Measurements from ENCODE around the gene PTP4A1. TPM values are rescaled to one million over a fixed set of nuclear protein-coding genes. Genes with fewer than 3 reads are reported as not detected.

Gene PTP4A1
- total RNA-seq, 4 donors from 2014 or later: 12.8 to 58.1 (median 26.5) TPM

- intact Hi-C loops (cut with DNase I; ENCODE audit: low total_unique reads): no loop called here
Measured at GRCh38 chr6:63529498-63529897, 42.8 kb upstream of the PTP4A1 start.

GRCh38 chr6:63530182-63530581 lies 42.1 kb upstream of the PTP4A1 start:
- no peak for TF ChIP-seq CTCF (IDR thresholded peaks at IDR 0.05)
- TF ChIP-seq POLR2A (IDR thresholded peaks at IDR 0.05): no peak
- H3K4me3 ChIP-seq (ENCODE audit: low read depth, poor library complexity, severe bottlenecking): no peak overlapping the region
- no peak for DNase-seq (ENCODE audit: low spot score in 2 of 2)
- intact Hi-C loops (cut with DNase I; ENCODE audit: low total_unique reads): no loop called here
- 89 to 90% methylated on average over 3 of the region's 3 CpGs for WGBS, 2 donors

More at GRCh38 chr6:63529498-63529897, 42.8 kb upstream of the PTP4A1 start:
- WGBS, 2 donors: 39 to 48% methylated on average over 4 of the region's 4 CpGs
- no peak overlapping the region for H3K4me3 ChIP-seq (ENCODE audit: low read depth, poor library complexity, severe bottlenecking)
- TF ChIP-seq POLR2A (IDR thresholded peaks at IDR 0.05): no peak
- TF ChIP-seq CTCF (IDR thresholded peaks at IDR 0.05): no peak
- no peak for DNase-seq (ENCODE audit: low spot score in 2 of 2)

GRCh38 chr6:63530991-63531390 lies 41.3 kb upstream of the PTP4A1 start:
- no peak for DNase-seq (ENCODE audit: low spot score in 2 of 2)
- 91 to 95% methylated on average over 1 of the region's 1 CpG for WGBS, 2 donors
- H3K4me3 ChIP-seq (ENCODE audit: low read depth, poor library complexity, severe bottlenecking): no peak overlapping the region
- intact Hi-C loops (cut with DNase I; ENCODE audit: low total_unique reads): no loop called here
- TF ChIP-seq CTCF (IDR thresholded peaks at IDR 0.05) (no peak), POLR2A (IDR thresholded peaks at IDR 0.05) (no peak)

- no peak for DNase-seq (ENCODE audit: low spot score in 2 of 2)
- intact Hi-C loops (cut with DNase I; ENCODE audit: low total_unique reads): no loop called here
- WGBS, 2 donors: 86 to 88% methylated on average over 3 of the region's 3 CpGs
- TF ChIP-seq POLR2A (IDR thresholded peaks at IDR 0.05) (no peak), CTCF (IDR thresholded peaks at IDR 0.05) (no peak)
- no peak overlapping the region for H3K4me3 ChIP-seq (ENCODE audit: low read depth, poor library complexity, severe bottlenecking)
Measured at GRCh38 chr6:63533026-63533425, 39.3 kb upstream of the PTP4A1 start.

GRCh38 chr6:63533952-63534351 lies 38.3 kb upstream of the PTP4A1 start:
- 91 to 94% methylated on average over 4 of the region's 4 CpGs for WGBS, 2 donors

More at GRCh38 chr6:63533952-63534351, 38.3 kb upstream of the PTP4A1 start:
- TF ChIP-seq POLR2A (IDR thresholded peaks at IDR 0.05) (no peak), CTCF (IDR thresholded peaks at IDR 0.05) (no peak)
- DNase-seq (ENCODE audit: low spot score in 2 of 2): no peak
- intact Hi-C loops (cut with DNase I; ENCODE audit: low total_unique reads): no loop called here
- H3K4me3 ChIP-seq (ENCODE audit: low read depth, poor library complexity, severe bottlenecking): no peak overlapping the region
